Measurements from ENCODE around the gene CD151.

- TF ChIP-seq CTCF (IDR thresholded peaks at IDR 0.05), result no peak
- TF ChIP-seq CBFB (CRISPR knock-in tag; IDR thresholded peaks at IDR 0.05; ENCODE audit: low read depth), result no peak
These were observed 37.7 kb downstream of the CD151 start for GRCh38 chr11:870418-870817.

All from WTC11 (cell line).